ENCODE measurements around the gene RAB3A.

DNA sequence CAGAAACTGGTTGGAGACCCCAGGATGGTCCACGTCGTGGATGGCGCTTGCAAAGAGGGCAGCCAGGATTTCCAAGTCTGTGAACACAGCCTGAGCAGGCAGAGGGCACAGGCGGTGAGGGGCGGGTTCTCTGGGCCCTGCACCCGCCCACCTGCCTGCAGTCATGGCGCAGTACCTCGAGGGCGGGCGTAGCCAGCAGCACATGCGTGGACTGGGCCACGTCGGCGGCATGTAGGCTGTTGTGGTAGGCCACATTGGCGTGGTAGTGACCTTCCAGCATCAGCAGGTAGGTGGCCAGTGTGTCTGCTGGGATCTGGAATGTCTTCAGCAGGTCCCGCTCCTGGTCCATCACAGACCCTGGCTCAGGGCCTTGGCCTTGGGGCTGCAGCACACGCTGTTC lies 14.3 kb upstream of the RAB3A start:
- TF ChIP-seq EZH2phosphoT487 (IDR thresholded peaks at IDR 0.05; ENCODE audit: borderline replicate concordance): no peak
- TF ChIP-seq, protein P1, sequence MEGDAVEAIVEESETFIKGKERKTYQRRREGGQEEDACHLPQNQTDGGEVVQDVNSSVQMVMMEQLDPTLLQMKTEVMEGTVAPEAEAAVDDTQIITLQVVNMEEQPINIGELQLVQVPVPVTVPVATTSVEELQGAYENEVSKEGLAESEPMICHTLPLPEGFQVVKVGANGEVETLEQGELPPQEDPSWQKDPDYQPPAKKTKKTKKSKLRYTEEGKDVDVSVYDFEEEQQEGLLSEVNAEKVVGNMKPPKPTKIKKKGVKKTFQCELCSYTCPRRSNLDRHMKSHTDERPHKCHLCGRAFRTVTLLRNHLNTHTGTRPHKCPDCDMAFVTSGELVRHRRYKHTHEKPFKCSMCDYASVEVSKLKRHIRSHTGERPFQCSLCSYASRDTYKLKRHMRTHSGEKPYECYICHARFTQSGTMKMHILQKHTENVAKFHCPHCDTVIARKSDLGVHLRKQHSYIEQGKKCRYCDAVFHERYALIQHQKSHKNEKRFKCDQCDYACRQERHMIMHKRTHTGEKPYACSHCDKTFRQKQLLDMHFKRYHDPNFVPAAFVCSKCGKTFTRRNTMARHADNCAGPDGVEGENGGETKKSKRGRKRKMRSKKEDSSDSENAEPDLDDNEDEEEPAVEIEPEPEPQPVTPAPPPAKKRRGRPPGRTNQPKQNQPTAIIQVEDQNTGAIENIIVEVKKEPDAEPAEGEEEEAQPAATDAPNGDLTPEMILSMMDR (IDR thresholded peaks at IDR 0.05 in 2 of 3, conservative IDR thresholded peaks at IDR 0.05 in 1 of 3; ENCODE audit: borderline replicate concordance in 1 of 3, insufficient read depth in 1 of 3, low read depth in 2 of 3, low read length in 2 of 3): no peak
- no peak for TF ChIP-seq CBX3 (IDR thresholded peaks at IDR 0.05; ENCODE audit: low read depth)
- no peak for TF ChIP-seq JUND (IDR thresholded peaks at IDR 0.05)
- no peak for TF ChIP-seq EZH2 (IDR thresholded peaks at IDR 0.05)
- no peak for TF ChIP-seq POLR2AphosphoS5 (IDR thresholded peaks at IDR 0.05; ENCODE audit: low read depth, low read length)
- TF ChIP-seq SP1 (IDR thresholded peaks at IDR 0.05; ENCODE audit: low read depth): no peak
- TF ChIP-seq, protein P2, sequence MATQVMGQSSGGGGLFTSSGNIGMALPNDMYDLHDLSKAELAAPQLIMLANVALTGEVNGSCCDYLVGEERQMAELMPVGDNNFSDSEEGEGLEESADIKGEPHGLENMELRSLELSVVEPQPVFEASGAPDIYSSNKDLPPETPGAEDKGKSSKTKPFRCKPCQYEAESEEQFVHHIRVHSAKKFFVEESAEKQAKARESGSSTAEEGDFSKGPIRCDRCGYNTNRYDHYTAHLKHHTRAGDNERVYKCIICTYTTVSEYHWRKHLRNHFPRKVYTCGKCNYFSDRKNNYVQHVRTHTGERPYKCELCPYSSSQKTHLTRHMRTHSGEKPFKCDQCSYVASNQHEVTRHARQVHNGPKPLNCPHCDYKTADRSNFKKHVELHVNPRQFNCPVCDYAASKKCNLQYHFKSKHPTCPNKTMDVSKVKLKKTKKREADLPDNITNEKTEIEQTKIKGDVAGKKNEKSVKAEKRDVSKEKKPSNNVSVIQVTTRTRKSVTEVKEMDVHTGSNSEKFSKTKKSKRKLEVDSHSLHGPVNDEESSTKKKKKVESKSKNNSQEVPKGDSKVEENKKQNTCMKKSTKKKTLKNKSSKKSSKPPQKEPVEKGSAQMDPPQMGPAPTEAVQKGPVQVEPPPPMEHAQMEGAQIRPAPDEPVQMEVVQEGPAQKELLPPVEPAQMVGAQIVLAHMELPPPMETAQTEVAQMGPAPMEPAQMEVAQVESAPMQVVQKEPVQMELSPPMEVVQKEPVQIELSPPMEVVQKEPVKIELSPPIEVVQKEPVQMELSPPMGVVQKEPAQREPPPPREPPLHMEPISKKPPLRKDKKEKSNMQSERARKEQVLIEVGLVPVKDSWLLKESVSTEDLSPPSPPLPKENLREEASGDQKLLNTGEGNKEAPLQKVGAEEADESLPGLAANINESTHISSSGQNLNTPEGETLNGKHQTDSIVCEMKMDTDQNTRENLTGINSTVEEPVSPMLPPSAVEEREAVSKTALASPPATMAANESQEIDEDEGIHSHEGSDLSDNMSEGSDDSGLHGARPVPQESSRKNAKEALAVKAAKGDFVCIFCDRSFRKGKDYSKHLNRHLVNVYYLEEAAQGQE (IDR thresholded peaks at IDR 0.05; ENCODE audit: low read depth): no peak
- no peak for TF ChIP-seq SRF (IDR thresholded peaks at IDR 0.05; ENCODE audit: low read depth)
- TF ChIP-seq RAD21 (IDR thresholded peaks at IDR 0.05; ENCODE audit: low read depth): no peak
- TF ChIP-seq POLR2A (IDR thresholded peaks at IDR 0.05; ENCODE audit: borderline replicate concordance, extremely low read depth, insufficient read depth, insufficient read length): no peak
- no peak for TF ChIP-seq ZNF274 (IDR thresholded peaks at IDR 0.05; ENCODE audit: low read depth, low read length)
- TF ChIP-seq ELF1 (IDR thresholded peaks at IDR 0.05; ENCODE audit: borderline replicate concordance, low read depth): no peak
